Esophagus (tissue), 2 donors: Measurements from ENCODE around the gene DNAJB7. TPM values are rescaled to one million over a fixed set of nuclear protein-coding genes. Genes with fewer than 3 reads are reported as not detected.
A peak's percentile ranks its signal among the peaks of the same experiment; 100 is the strongest.
"Not testable (repeated sequence)": the region's sequence is repeated elsewhere in the genome, so short reads cannot be mapped to it uniquely, and the experiment has no call there.

Experiments
- H3K27ac ChIP-seq, 2 donors: one replicate each; pipeline ENCODE4 v1.5.1; 2013; ENCODE audit warnings: low read depth in 2 of 2, mild to moderate bottlenecking in 2 of 2, inconsistent platforms in 1 of 2, low read length in 1 of 2, moderate library complexity in 1 of 2
- H3K27me3 ChIP-seq, 2 donors: one replicate each; pipeline ENCODE4 v1.6.1; 2013; ENCODE audit warnings: low read length in 2 of 2, control low read depth in 1 of 2, mild to moderate bottlenecking in 1 of 2; ENCODE audit not compliant: insufficient read depth in 2 of 2, control insufficient read depth in 1 of 2
- H3K36me3 ChIP-seq, 2 donors: one replicate each; pipeline ENCODE4 v1.6.1; 2013; ENCODE audit warnings: low read length in 1 of 2; ENCODE audit not compliant: control insufficient read depth in 2 of 2, insufficient read depth in 2 of 2
- H3K4me1 ChIP-seq, 2 donors: one replicate each; pipeline ENCODE4 v1.6.1; 2013; ENCODE audit warnings: low read length in 1 of 2; ENCODE audit not compliant: control insufficient read depth in 2 of 2, insufficient read depth in 2 of 2
- H3K4me3 ChIP-seq, 2 donors: one replicate each; pipeline ENCODE4 v1.5.1; 2013; ENCODE audit warnings: low read length in 2 of 2, mild to moderate bottlenecking in 2 of 2, low read depth in 1 of 2, moderate library complexity in 1 of 2
- H3K9me3 ChIP-seq, 2 donors: one replicate each; pipeline ENCODE4 v1.6.1; 2013; ENCODE audit warnings: mild to moderate bottlenecking in 2 of 2, low read depth in 1 of 2, low read length in 1 of 2, moderate library complexity in 1 of 2; ENCODE audit not compliant: control insufficient read depth in 2 of 2, insufficient read depth in 1 of 2
- WGBS, 2 donors: extraction: QIAGEN DNeasy Blood & Tissue Kit; methylation state at CpG; one replicate each; pipeline ENCODE4 v1.1.7; 2013; 5-methylcytosine and 5-hydroxymethylcytosine counted together
- polyA plus RNA-seq, 2 donors: library from polyadenylated mRNA; stranded (reverse); fragments of 200-250 nt; gene quantifications; one replicate each; pipeline ENCODE4 v1.2.3, GENCODE V29; 2013
- donor health status: healthy with polysubstance abuse.
- donor health status: Bipolar disorder and iron deficiency.

The DNAJB7 gene
- polyA plus RNA-seq, 2 donors = not detected

GRCh38 chr22:40875111-40875510 lies 13.2 kb upstream of the DNAJB7 start:
- no peaks in the 10 kb centered on the region for H3K27me3 ChIP-seq
- peaks cover 2 to 3% of the 10 kb centered on the region in 2 donors for H3K36me3 ChIP-seq
- H3K27ac ChIP-seq = no peak overlapping the region
- H3K9me3 ChIP-seq = no peaks in the 10 kb centered on the region
- no peak overlapping the region for H3K4me3 ChIP-seq
- H3K4me1 ChIP-seq = no peaks in the 10 kb centered on the region
- 83 to 98% methylated on average over 3 of the region's 3 CpGs for WGBS, 2 donors

GRCh38 chr22:40874016-40874415 lies 12.1 kb upstream of the DNAJB7 start:
- H3K9me3 ChIP-seq = no peaks in the 10 kb centered on the region
- 96 to 97% methylated on average over 3 of the region's 3 CpGs for WGBS, 2 donors
- H3K4me3 ChIP-seq = no peak overlapping the region
- no peaks in the 10 kb centered on the region for H3K4me1 ChIP-seq
- H3K27ac ChIP-seq = no peak overlapping the region
- peaks cover 2 to 3% of the 10 kb centered on the region in 2 donors for H3K36me3 ChIP-seq
- no peaks in the 10 kb centered on the region for H3K27me3 ChIP-seq

DNA sequence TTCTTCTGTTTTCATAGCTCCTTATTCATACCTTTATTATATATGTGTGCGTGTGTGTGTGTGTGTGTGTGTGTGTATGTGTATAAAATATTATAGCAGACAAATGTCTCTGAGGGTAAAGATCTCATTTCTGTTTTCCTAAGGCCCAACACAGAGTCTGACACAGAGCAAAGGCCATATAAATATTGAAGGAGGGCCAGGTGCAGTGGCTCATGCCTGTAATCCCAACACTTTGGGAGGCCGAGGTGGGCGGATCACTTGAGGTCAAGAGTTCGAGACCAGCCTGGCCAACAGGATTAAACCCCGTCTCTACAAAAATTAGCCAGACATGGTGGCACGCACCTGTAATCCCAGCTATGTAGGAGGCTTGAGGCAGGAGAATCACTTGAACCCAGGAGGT lies 6.5 kb upstream of the DNAJB7 start:
- not testable (repeated sequence) for H3K4me3 ChIP-seq, H3K4me1 ChIP-seq, H3K27ac ChIP-seq, H3K9me3 ChIP-seq, H3K27me3 ChIP-seq, H3K36me3 ChIP-seq
- WGBS, 2 donors = 80 to 82% methylated on average over 6 of the region's 6 CpGs

GRCh38 chr22:40867109-40867508 lies 5.2 kb upstream of the DNAJB7 start:
- no peaks in the 10 kb centered on the region for H3K27me3 ChIP-seq
- H3K4me1 ChIP-seq = no peaks in the 10 kb centered on the region
- H3K27ac ChIP-seq = no peak overlapping the region
- H3K4me3 ChIP-seq = no peak overlapping the region
- H3K9me3 ChIP-seq = no peaks in the 10 kb centered on the region
- WGBS, 2 donors = 73 to 93% methylated on average over 2 of the region's 2 CpGs
- H3K36me3 ChIP-seq = no peaks in the 10 kb centered on the region

GRCh38 chr22:40862537-40862936 lies 624 bp upstream of the DNAJB7 start:
- 77 to 91% methylated on average over 2 of the region's 2 CpGs for WGBS, 2 donors
- Histone ChIP-seq H3K27me3 (no peaks in the 10 kb centered on the region), H3K4me3 (no peak overlapping the region), H3K27ac (no peak overlapping the region), H3K9me3 (no peaks in the 10 kb centered on the region), H3K36me3 (no peaks in the 10 kb centered on the region), H3K4me1 (peaks cover 0 to 3% of the 10 kb centered on the region in 2 donors)

GRCh38 chr22:40857309-40857855 lies 4.5 kb downstream of the DNAJB7 start:
- H3K27me3 ChIP-seq = no peaks in the 10 kb centered on the region
- H3K36me3 ChIP-seq = no peaks in the 10 kb centered on the region
- H3K4me3 ChIP-seq = peak overlapping the region; percentile 82 to 99
- H3K9me3 ChIP-seq = no peaks in the 10 kb centered on the region
- 3 to 4% methylated on average over 18 of the region's 18 CpGs for WGBS, 2 donors
- peak overlapping the region; percentile 96 to 97 for H3K27ac ChIP-seq
- H3K4me1 ChIP-seq = peaks cover 0 to 3% of the 10 kb centered on the region in 2 donors

GRCh38 chr22:40856513-40857308 lies 5.2 kb downstream of the DNAJB7 start, which contains the start of the genes ST13 and XPNPEP3:
TSS of gene ST13 (minus strand) at chr22:40856639. CDS start at chr22:40856540, 99 bp downstream.
TSS of gene XPNPEP3 (plus strand) at chr22:40857148. CDS start at chr22:40857182, 34 bp downstream.
- no peaks in the 10 kb centered on the region for H3K9me3 ChIP-seq
- H3K36me3 ChIP-seq = no peaks in the 10 kb centered on the region
- no peaks in the 10 kb centered on the region for H3K27me3 ChIP-seq
- H3K27ac ChIP-seq = peak within 1 kb of the TSS; percentile 96 to 97
- WGBS, 2 donors = 0 to 1% methylated on average over 52 to 63 of the region's 63 CpGs
- H3K4me3 ChIP-seq = peak within 1 kb of the TSS; percentile 82 to 99
- H3K4me1 ChIP-seq = peaks cover 0 to 3% of the 10 kb centered on the region in 2 donors

- Histone ChIP-seq H3K27me3 (no peaks in the 10 kb centered on the region), H3K4me3 (peak overlapping the region; percentile 82 to 99), H3K27ac (peak overlapping the region; percentile 96 to 97), H3K36me3 (no peaks in the 10 kb centered on the region), H3K4me1 (peaks cover 0 to 3% of the 10 kb centered on the region in 2 donors), H3K9me3 (no peaks in the 10 kb centered on the region)
- WGBS, 2 donors = 0 to 1% methylated on average over 29 of the region's 29 CpGs
Measured at GRCh38 chr22:40855979-40856512, 5.9 kb downstream of the DNAJB7 start.

- Histone ChIP-seq H3K27me3 (no peaks in the 10 kb centered on the region), H3K36me3 (no peaks in the 10 kb centered on the region), H3K4me3 (peak overlapping the region; percentile 1 to 99), H3K4me1 (peaks cover 0 to 3% of the 10 kb centered on the region in 2 donors), H3K9me3 (no peaks in the 10 kb centered on the region), H3K27ac (peak overlapping the region in 1 of 2 donors; percentile 47)
- WGBS, 2 donors = 27 to 28% methylated on average over 20 of the region's 20 CpGs
Measured at GRCh38 chr22:40855071-40855978, 6.6 kb downstream of the DNAJB7 start.
